ENCODE results near the gene CCDC14. TPM values are rescaled to one million over a fixed set of nuclear protein-coding genes. Genes with fewer than 3 reads are reported as not detected.

The CCDC14 gene
- total RNA-seq, 2 donors from 2014 or later: 38.8 to 67.8 TPM

GRCh38 chr3:123936400-123936799, 24.6 kb downstream of the CCDC14 start:
- no peak for TF ChIP-seq CTCF (IDR thresholded peaks at IDR 0.05)
- DNase-seq (ENCODE audit: low spot score) (no peak), ATAC-seq (ENCODE audit: insufficient number of reproducible peaks, low FRiP score, low read depth) (no peak)
- Histone ChIP-seq H3K4me3 (no peak overlapping the region), H3K27me3 (replicated peaks; ENCODE audit: insufficient read depth) (no peaks in the 10 kb centered on the region), H3K36me3 (no peaks in the 10 kb centered on the region), H3K4me1 (ENCODE audit: control insufficient read depth in 1 of 2, low read depth in 2 of 2) (peaks cover 1 to 27% of the 10 kb centered on the region in 2 donors), H3K27ac (peak overlapping the region; percentile 9 to 41), H3K9me3 (no peaks in the 10 kb centered on the region)

GRCh38 chr3:123935830-123936229, 25.2 kb downstream of the CCDC14 start:
- H3K36me3 ChIP-seq: no peaks in the 10 kb centered on the region
- H3K4me1 ChIP-seq (ENCODE audit: control insufficient read depth in 1 of 2, low read depth in 2 of 2): peaks cover 0 to 23% of the 10 kb centered on the region in 2 donors
- H3K27ac ChIP-seq: peak overlapping the region; percentile 36 to 41
- TF ChIP-seq CTCF (IDR thresholded peaks at IDR 0.05): no peak
- no peaks in the 10 kb centered on the region for H3K9me3 ChIP-seq
- ATAC-seq (ENCODE audit: insufficient number of reproducible peaks, low FRiP score, low read depth): no peak
- no peak overlapping the region for H3K4me3 ChIP-seq
- no peaks in the 10 kb centered on the region for H3K27me3 ChIP-seq (replicated peaks; ENCODE audit: insufficient read depth)
- DNase-seq (ENCODE audit: low spot score): no peak

- TF ChIP-seq CTCF (IDR thresholded peaks at IDR 0.05): no peak
- H3K36me3 ChIP-seq: no peaks in the 10 kb centered on the region
- DNase-seq (ENCODE audit: low spot score): no peak
- no peaks in the 10 kb centered on the region for H3K9me3 ChIP-seq
- H3K4me3 ChIP-seq: no peak overlapping the region
- H3K4me1 ChIP-seq (ENCODE audit: control insufficient read depth in 1 of 2, low read depth in 2 of 2): peaks cover 0 to 17% of the 10 kb centered on the region in 2 donors
- no peak overlapping the region for H3K27ac ChIP-seq
- ATAC-seq (ENCODE audit: insufficient number of reproducible peaks, low FRiP score, low read depth): no peak
- no peaks in the 10 kb centered on the region for H3K27me3 ChIP-seq (replicated peaks; ENCODE audit: insufficient read depth)
Measured at GRCh38 chr3:123934250-123934649, 26.8 kb downstream of the CCDC14 start.

GRCh38 chr3:123930445-123930844, 30.6 kb downstream of the CCDC14 start:
- DNase-seq (ENCODE audit: low spot score): no peak
- Histone ChIP-seq H3K27ac (no peak overlapping the region), H3K9me3 (no peaks in the 10 kb centered on the region), H3K4me1 (ENCODE audit: control insufficient read depth in 1 of 2, low read depth in 2 of 2) (peaks cover 0 to 4% of the 10 kb centered on the region in 2 donors), H3K36me3 (no peaks in the 10 kb centered on the region), H3K4me3 (no peak overlapping the region), H3K27me3 (replicated peaks; ENCODE audit: insufficient read depth) (no peaks in the 10 kb centered on the region)
- TF ChIP-seq CTCF (IDR thresholded peaks at IDR 0.05): no peak
- no peak for ATAC-seq (ENCODE audit: insufficient number of reproducible peaks, low FRiP score, low read depth)

GRCh38 chr3:123929325-123929724, 31.7 kb downstream of the CCDC14 start:
- no peak for TF ChIP-seq CTCF (IDR thresholded peaks at IDR 0.05)
- no peak for DNase-seq (ENCODE audit: low spot score)
- no peaks in the 10 kb centered on the region for H3K36me3 ChIP-seq

More at GRCh38 chr3:123929325-123929724, 31.7 kb downstream of the CCDC14 start:
- H3K4me1 ChIP-seq (ENCODE audit: control insufficient read depth in 1 of 2, low read depth in 2 of 2): no peaks in the 10 kb centered on the region
- H3K4me3 ChIP-seq: no peak overlapping the region
- no peaks in the 10 kb centered on the region for H3K9me3 ChIP-seq
- no peak for ATAC-seq (ENCODE audit: insufficient number of reproducible peaks, low FRiP score, low read depth)
- no peaks in the 10 kb centered on the region for H3K27me3 ChIP-seq (replicated peaks; ENCODE audit: insufficient read depth)
- no peak overlapping the region for H3K27ac ChIP-seq
